ENCODE data around the gene PRKAA2.

The PRKAA2 gene

GRCh38 chr1:56655991-56656613, 11.0 kb downstream of the PRKAA2 start:
- ATAC-seq: no peak

DNA sequence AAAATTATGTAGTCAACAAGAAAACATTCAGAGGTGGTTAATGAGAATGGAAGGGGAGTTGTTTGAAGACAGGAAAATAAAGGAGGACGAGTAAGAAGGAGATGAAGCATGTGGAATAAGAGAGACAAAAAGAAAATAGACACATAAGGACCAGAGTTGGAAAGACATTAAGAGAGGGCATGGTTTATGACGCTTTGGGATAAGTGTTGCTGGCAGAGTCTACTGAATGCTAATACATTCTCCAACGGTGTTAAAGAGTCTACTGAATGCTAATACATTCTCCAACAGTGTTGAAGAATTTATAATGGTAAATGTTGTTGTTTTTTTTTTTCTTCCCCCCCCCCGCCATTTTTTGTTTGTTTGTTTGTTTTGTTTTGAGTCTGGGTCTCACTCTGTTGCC, 13.1 kb downstream of the PRKAA2 start:
- no peak for ATAC-seq

- ATAC-seq: no peak
Measured at GRCh38 chr1:56660293-56660692, 15.2 kb downstream of the PRKAA2 start.

- ATAC-seq: no peak
Measured at GRCh38 chr1:56663846-56664245, 18.7 kb downstream of the PRKAA2 start.

GRCh38 chr1:56665384-56665783, 20.3 kb downstream of the PRKAA2 start:
- no peak for ATAC-seq

DNA sequence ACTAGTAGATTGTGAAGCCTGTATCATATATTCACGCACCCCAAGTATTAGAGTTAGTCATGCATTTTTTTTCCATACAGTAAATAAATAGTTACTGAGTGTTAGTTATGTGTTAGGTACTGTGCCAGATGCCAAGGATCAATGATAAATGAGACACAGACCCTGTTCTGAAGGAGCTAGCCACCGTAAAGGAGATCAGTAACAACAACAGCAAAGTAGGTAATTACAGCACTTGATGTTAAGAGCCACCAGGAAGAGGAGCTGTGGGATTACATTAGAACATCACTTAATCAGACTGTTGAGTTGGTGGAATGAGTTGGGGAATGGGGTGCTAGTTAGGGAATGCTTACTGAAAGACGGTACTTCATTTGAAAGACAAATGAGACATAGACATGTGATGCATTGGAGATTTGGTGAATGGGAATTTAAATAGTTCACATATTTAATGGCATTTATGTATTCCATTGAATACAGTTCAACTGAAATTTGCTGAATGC, 21.0 kb downstream of the PRKAA2 start:
- no peak for ATAC-seq

- no peak for ATAC-seq
Measured at GRCh38 chr1:56670350-56670749, 25.2 kb downstream of the PRKAA2 start.

DNA sequence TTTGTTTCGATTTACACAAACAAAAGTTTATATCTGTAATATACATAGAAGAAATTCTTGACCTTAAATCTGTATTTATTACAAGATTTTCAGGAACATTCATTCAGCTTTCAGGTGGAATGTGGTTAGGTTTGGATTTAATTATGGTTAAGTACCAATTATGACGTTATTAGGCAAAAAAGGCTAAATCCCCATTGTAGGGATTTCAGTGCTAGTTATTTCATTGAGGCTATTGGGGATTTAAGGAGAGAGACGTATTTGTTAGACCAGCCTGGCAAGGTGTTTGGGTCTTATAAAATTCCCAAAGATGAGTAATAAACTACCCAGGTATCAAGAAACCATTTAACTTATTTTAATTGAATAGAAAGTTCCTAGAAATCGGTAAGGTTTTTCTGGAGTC, 26.0 kb downstream of the PRKAA2 start:
- ATAC-seq: no peak

- no peak for ATAC-seq
Measured at GRCh38 chr1:56671542-56671941, 26.4 kb downstream of the PRKAA2 start.

GRCh38 chr1:56672579-56672978, 27.5 kb downstream of the PRKAA2 start:
- no peak for ATAC-seq

DNA sequence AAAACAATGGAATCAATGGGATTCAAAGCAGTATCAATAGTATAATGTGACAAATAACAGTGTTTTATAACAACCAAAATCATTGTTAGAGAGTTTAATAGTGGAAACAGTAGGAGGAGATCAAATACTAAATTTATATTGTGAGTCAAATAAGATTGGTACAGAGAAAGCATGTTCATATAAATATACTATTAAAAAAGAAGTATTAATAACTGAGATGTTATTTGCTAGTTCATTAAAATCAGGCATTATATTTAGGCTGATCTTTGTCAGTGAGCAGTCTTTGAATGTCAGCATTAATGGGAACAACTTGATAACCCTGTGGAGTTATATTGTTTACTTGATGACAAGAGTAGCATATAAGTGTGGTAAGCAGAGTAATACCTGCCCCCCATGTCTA, 30.6 kb downstream of the PRKAA2 start:
- no peak for ATAC-seq

DNA sequence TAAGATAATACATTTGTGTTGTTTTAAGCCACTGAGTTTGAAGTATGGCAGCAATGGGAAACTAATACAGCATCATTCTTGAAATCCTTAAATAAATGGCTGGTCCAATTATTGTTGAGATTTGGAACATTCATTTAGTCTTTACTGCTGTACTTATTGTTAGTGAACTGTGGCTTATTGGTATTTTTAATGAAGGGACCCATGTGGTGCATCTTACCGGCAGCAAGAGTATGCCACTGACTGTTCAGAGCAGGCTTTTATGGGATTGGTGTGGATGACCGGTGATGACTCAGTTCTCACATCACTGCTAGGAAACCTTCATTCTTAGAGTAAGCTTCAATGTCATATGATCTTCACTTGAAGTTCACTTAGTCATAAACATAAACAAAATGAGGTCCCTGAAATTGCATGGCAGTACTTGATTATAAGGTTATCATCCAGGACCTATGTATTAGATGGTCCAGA, 31.5 kb downstream of the PRKAA2 start:
- no peak for ATAC-seq

- no peak for ATAC-seq
Measured at GRCh38 chr1:56683569-56683968, 38.5 kb downstream of the PRKAA2 start.

DNA sequence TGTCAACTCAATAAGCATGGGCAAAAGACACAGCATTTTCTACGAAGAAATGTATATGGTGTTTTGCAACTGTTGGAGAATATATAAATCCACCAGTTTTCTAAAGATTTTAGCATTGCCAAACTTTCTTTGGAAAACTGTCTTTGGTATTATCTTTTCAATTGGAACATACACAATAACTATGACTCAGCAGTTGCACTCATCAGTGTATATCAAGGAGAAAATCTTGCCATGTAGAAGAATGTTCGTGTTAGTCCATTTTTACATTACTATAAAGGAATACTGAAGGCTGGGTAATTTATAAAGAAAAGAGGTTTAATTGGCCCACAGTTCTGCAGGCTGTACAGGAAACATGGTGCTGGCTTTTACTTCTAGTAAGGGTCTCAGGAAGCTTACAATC, 41.1 kb downstream of the PRKAA2 start:
- ATAC-seq: no peak

GRCh38 chr1:56688522-56689026, 43.5 kb downstream of the PRKAA2 start:
- peak; percentile 46 to 60 for ATAC-seq

GRCh38 chr1:56696663-56697062, 51.5 kb downstream of the PRKAA2 start:
- no peak for ATAC-seq

- no peak for ATAC-seq
Measured at GRCh38 chr1:56703747-56704146, 58.6 kb downstream of the PRKAA2 start.

DNA sequence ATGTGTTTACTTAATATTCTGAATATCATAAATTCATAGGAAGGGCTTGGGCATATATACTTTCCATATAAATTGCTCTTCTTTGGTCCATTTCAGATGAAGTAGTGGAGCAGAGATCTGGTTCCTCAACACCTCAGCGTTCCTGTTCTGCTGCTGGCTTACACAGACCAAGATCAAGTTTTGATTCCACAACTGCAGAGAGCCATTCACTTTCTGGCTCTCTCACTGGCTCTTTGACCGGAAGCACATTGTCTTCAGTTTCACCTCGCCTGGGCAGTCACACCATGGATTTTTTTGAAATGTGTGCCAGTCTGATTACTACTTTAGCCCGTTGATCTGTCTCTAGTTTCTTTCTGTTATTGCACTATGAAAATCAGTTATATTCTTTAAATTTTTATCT, 62.3 kb downstream of the PRKAA2 start:
- ATAC-seq: no peak

- no peak for ATAC-seq
Measured at GRCh38 chr1:56709269-56709880, 64.3 kb downstream of the PRKAA2 start.

DNA sequence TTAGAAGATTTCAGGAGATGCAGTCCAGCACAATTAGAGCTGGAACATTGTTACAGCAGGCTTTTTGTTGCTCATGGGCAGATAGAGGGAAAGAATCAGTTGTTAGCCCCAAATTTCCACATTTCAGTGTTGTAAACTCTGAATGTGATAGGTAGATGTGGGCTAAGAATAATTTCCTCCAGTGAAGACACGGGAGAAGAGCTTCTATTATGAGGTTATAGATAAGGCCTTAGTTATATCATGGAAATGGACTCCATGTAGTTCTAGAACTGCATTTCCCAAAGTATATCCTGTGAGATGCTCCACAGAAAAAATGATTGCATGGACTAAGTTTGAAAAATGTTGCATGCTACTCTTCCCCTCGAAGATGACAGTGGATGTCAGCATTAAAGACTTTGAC, 64.9 kb downstream of the PRKAA2 start:
- no peak for ATAC-seq

GRCh38 chr1:56710646-56711045, 65.5 kb downstream of the PRKAA2 start:
- no peak for ATAC-seq

DNA sequence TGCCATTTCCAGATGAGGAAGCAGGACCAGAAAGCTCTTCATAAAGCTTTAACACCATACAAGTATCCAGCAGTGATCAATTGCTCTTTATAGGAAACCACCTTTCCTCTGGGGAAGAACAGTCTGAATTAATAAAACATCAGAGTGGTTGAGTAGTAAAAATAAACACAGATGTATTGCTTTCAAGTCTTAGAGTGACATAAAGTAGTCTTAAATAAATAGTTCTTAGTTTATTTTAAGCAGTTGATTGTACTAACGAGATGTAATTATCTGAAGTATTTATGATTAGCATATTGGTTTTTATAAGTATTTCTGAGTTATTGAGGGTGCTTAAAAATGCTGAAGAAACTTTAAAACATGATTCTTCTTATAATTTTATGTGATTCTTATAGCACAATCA, 67.0 kb downstream of the PRKAA2 start:
- ATAC-seq: no peak

- ATAC-seq: no peak
Measured at GRCh38 chr1:56713112-56713511, 68.0 kb downstream of the PRKAA2 start.

- ATAC-seq: no peak
Measured at GRCh38 chr1:56715156-56715555, 70.0 kb downstream of the PRKAA2 start.

- no peak for ATAC-seq
Measured at GRCh38 chr1:56719171-56719570, 74.1 kb downstream of the PRKAA2 start.

Data from activated CD4-positive, CD25-positive, alpha-beta regulatory T cell treated with anti-CD3 and anti-CD28 coated beads, Interleukin-2, amount 50 U/mL, for 24 hours (primary cell).